ENCODE results near the gene ZNF74.

The ZNF74 gene

DNA sequence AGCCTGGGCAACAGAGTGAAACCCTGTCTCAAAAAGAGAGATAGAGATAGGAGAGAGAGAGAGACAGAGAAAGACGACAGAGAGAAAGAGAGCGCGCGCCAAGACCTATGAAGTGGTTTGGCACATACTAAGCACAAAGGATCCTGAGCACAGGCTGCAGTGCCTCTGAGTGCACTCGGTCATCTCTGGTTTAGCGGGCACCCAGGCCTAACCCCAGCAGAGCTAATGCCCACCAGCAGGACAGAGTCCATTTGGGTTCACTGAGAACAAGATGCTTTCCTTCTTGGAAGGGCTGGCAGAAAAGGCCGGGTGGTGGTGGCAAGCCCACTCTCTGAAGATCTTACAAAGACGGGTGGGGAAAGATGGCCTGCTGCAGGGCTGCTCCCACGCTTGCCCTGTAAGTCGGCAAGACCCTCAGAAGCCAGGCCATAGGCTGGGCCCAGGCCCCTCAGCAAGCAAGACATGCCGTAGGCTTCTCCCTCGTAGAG lies 40.4 kb downstream of the ZNF74 start:
- no peak for DNase-seq

- DNase-seq, result no peak
Measured at GRCh38 chr22:20434773-20435172, 40.8 kb downstream of the ZNF74 start.

DNA sequence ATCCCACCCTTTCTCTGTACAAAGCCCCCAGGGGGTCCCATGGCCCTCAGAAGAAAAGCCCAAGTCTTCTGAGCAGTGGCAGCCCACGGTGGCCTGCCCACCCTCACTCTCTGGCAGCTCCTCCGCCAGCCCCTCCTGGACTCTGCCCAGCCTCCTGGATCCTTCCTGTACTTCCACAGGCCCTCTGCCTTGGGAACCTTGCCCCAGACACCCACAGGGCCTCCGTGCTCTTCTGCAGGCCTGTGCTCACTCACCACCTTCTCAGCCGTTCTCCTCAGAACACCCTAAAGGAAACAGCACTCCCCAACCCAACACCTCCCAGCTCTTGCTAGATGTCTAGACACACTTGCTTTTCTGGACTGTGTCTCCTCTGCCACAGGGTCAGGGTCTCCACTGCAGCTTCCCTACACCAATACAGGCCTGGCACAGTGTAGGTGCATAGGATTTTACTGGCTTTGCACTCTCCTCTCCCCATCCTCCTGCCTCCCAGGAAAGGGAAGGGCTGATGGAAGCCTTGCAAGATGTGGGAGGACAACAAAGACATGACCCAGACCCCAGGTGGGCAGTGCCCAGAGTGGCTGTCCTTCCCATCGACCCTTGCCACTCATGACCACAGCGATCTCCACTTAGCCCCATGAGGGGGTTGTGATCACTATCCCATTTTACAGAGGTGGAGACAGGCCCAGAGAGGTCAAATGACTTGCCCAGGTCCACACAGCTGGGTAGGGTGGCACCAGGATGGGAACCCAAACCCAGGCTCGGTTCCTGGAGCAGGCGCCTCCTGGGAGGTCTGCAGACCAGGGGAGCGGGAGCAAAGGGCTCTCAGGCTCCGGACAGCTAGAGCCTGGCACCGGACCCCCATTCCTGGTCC lies 41.7 kb downstream of the ZNF74 start:
- no peak for DNase-seq

- no peak for DNase-seq
Measured at GRCh38 chr22:20436307-20436767, 42.4 kb downstream of the ZNF74 start.

GRCh38 chr22:20436768-20437612 lies 43.0 kb downstream of the ZNF74 start:
- no peak for DNase-seq

DNA sequence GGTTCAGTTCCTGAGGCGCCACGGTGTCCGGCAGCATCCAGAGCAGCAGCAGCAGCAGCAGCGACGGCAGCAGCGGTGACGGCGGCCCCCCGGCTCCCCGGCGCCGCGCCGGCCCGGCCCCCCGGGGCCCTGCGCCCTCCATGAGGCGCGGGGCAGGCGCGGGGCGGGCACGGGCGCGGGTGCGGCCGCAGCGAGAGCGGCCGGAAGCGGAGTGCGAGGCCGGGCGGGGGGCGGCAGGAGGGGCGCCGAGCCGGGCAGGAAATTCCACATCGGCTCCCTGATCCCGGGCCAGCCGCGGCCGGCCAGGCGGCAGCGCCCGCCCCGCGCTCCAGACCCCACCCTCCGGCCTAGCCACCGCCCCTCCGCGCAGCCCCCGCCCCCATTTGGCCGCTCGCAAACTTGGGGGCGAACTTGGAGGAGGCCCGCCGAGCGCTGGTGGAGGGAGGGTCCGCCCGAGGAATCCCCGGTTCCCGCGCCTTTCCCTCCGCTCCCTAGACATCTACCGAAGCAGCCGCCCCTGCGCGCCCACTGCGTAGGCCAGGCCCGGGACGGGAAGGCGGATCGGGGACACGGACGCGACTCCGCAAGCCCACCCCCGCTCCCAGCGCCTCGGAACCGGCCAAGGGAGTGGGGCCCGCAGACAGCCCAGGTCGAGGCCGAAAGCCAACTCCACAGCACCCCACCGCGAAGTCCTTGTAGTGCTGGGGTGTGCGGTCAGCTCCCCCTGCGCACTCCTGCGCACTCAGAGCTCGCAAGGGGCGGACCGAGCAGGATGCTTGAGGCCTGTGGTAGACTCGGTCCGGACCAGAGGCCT lies 43.9 kb downstream of the ZNF74 start, which contains the start of gene SCARF2:
TSS of gene SCARF2 (minus strand) at position 213 of the 814 bp plus-strand sequence. CDS start at position 142, 71 bp downstream.
- DNase-seq, result no peak

DNA sequence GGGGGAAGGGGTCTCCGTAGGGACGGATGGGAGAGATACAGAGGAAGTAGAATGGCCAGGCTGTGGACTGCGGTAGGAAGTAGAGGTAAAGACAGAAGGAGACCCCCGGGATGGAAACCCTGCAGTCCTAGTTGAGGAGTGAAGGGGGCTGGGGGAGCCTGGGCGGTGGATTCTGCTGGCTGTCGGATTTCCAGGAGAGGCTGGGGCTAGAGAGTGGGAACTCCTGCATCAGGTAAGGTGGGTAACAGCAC lies 44.4 kb downstream of the ZNF74 start:
- no peak for DNase-seq

- no peak for DNase-seq
Measured at GRCh38 chr22:20438678-20439492, 44.9 kb downstream of the ZNF74 start.

DNA sequence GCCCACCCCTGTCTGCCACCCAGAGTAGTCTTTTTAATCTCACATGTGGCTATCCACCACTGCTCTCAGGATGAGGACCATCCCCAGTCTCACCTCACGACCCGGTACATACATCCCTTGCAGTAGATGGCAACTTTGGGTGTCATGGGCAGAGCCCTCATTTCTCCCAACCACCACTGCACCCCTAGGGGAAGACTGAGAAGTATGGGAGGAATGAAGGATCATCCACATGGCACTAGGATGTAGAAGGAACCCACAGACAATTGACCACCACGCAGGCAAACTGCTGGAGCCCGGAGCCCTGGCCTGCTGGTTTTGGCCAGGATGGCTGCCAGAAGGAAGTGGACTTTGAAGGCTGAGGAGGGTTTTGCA lies 45.6 kb downstream of the ZNF74 start:
- no peak for DNase-seq

DNA sequence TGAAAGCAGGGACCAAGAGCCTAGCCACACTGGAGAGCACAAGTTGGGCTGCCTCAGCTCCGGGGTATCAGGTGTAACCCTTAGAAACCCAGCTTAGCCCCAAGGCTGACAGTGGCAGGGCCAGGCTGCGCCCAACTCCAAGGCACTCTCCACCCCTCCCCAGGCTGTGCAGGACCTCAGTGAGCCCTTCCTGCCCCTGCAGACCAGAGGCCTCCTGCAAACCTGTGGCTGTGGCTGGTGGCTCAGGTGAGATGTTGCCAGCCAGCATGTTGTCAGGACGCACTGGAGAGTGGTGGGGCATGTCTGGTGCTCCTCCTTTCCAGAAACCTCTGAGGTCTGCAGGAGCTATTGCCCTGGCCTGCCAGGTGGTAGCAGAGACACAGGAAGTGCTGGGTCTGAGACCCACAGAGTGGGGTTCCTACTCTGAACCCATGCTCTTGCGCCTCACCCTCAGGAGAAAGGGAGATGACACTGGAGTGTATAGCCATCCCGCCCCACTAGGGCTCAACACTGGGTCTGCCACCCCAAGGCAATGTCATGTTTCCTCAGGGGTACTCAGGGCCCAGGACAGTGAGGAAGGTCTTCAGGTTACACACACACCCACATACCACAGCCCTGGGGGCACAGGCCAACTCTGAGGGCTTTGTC lies 46.1 kb downstream of the ZNF74 start:
- no peak for DNase-seq

GRCh38 chr22:20440637-20441591 lies 47.0 kb downstream of the ZNF74 start:
- no peak for DNase-seq

- no peak for DNase-seq
Measured at GRCh38 chr22:20441631-20442484, 47.9 kb downstream of the ZNF74 start.

DNA sequence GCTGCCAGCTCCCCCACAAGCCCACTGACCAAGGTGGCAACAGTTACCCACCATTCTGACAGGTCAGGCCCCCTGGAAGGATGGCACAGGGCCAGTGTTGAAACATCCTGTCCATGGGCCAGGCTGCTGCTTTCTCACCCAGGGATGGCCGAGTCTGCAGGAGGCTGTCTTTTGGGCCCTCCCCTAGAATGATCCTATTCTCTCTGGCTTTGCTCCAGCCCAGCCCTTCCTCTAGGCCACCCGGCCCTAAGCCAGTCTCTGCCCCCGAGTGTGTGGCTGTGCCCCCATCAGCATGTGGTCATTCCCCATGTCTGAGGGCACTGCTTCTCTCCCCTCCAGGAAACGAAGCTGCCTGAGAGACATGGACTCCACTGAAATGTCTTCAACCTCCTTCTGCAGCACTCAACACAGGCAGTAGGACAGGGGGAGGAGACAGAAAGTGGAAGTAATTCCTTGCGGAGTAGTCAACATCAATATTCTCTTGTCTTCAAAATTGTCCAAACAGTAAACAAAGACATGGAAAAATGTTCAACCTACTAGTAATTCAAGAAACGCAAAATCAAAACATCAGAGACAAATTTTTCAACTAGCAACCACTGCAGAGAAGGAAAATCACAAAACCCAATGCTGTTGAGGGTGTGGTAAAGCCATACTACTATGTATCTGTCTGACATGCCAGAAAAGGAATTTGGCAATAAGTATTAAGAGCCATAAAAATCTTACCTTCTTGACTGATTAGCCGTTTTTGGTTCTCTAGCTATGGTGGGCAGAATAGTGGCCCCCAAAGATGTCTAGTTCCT lies 48.7 kb downstream of the ZNF74 start:
- DNase-seq, result no peak

DNA sequence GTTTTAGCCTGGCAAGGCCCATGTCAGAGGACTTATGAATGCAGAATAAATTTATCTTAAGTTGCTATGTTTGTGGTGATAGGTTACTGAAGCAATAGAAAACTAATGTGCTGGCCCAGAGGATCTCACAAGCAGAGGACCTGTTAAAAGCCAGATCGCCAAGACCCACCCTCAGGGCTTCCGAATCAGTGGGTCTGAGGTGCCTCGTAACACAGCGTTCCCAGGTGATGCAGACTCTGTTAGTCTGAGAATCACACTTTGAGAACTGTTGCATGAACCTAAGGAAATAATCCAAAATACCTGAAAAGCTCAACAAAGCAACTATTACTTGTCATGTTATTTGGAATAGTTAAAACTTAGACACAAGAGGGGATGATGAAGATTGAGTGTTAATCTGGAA lies 50.4 kb downstream of the ZNF74 start:
- DNase-seq, result no peak

GRCh38 chr22:20446383-20446970 lies 52.5 kb downstream of the ZNF74 start:
- DNase-seq, result no peak

DNA sequence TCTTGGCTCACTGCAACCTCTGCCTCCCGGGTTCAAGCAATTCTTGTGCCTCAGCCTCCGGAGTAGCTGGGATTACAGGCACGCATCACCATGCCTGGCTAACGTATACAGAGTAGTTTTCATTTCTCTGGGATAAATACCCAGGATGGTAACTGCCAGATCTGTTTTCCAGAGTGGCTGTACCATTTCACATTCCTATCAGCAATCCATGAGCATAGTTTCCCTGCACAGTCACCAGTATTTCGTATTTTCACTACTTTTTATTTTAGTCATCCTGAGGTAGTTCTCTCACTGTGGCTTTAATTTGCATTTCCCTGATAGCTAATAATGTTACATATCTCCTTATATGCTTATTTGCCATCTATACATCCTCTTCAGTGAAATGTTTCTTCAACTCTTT lies 54.7 kb downstream of the ZNF74 start:
- no peak for DNase-seq

DNA sequence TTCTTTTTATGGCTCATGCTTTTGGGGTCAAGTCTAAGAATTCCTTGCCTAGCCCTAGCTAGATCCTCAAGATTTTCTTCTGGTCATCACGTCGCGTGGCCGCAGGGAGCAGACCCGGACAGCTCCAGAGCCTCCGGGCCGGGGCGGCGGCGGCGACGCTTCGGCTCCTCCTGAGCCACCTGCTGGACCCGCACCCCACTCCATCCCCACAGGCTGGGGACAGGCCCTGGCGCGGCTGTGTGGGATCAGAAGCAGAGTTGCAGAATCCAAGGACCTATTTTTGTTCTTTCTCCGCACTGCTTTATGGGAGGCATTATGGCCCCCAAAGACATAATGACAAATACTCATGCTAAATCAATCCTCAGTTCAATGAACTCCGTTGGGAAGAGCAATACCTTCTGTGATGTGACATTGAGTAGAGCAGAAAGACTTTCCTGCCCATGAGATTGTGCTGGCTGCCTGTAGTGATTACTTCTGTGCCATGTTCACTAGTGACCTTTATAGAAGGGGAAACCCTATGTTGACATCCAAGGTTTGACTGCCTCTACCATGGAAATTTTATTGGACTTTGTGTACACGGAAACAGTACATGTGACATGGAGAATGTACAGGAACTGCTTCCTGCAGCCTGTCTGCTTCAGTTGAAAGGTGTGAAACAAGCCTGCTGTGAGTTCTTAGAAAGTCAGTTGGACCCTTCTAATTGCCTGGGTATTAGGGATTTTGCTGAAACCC lies 56.0 kb downstream of the ZNF74 start:
- no peak for DNase-seq

GRCh38 chr22:20450551-20450906 lies 56.6 kb downstream of the ZNF74 start:
- no peak for DNase-seq

Measured in activated T-cell treated with anti-CD3 and anti-CD28 coated beads for 4 hours (primary cell).